Skeletal muscle tissue (tissue), 4 donors: ENCODE results near the gene RARS2. TPM values are rescaled to one million over a fixed set of nuclear protein-coding genes. Genes with fewer than 3 reads are reported as not detected.

Source experiments
- H3K27ac ChIP-seq: one replicate; pipeline ENCODE4 v1.7.0; 2013; ENCODE audit warnings: mild to moderate bottlenecking, low read depth, low read length, inconsistent platforms
- H3K27me3 ChIP-seq, 3 donors: one replicate each; pipeline ENCODE4 v1.7.0; 2013; ENCODE audit warnings: low read length in 3 of 3; ENCODE audit not compliant: control insufficient read depth in 3 of 3, insufficient read depth in 3 of 3
- H3K36me3 ChIP-seq, 3 donors: one replicate each; pipeline ENCODE4 v1.7.0; 2013; ENCODE audit warnings: low read length in 3 of 3; ENCODE audit not compliant: control insufficient read depth in 3 of 3, insufficient read depth in 3 of 3
- H3K4me1 ChIP-seq, 3 donors: one replicate each; pipeline ENCODE4 v1.7.0; 2013; ENCODE audit warnings: low read length in 3 of 3, mild to moderate bottlenecking in 3 of 3; ENCODE audit not compliant: control insufficient read depth in 3 of 3, insufficient read depth in 3 of 3
- H3K4me3 ChIP-seq, 3 donors: one replicate each; pipeline ENCODE4 v1.7.0; 2013; ENCODE audit warnings: low read length in 3 of 3
- H3K9ac ChIP-seq, 3 donors: one replicate each; pipeline ENCODE4 v1.7.0; 2013; ENCODE audit warnings: low read length in 3 of 3, mild to moderate bottlenecking in 3 of 3, moderate library complexity in 2 of 3, low read depth in 1 of 3
- H3K9me3 ChIP-seq, 3 donors: one replicate each; pipeline ENCODE4 v1.7.0; 2013; ENCODE audit warnings: low read length in 3 of 3; ENCODE audit not compliant: control insufficient read depth in 3 of 3
- total RNA-seq: library from RNA; depleted of rRNA; stranded (reverse); fragments of >200 nt; gene quantifications from one replicate; pipeline ENCODE4 v1.2.3, GENCODE V29; 2014
- donor health status: Osteomylitis.

Gene RARS2
- total RNA-seq, 1 donor from 2014 or later: 31.8 TPM

DNA sequence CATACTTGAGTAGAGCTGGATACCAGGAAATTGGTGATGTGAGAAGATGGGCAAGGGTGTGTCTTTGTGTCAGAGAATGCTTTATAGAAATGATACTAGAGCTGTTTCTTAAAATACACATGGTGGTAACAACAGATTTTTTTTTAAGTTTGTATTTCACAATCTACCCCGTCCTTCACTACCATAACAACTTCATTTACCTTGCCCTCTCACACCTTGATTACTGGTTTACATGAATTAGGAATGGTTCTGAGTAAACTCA is 45.4 kb downstream of the RARS2 start:
- H3K9ac ChIP-seq: no peak overlapping the region
- H3K27me3 ChIP-seq: no peaks in the 10 kb centered on the region
- H3K27ac ChIP-seq: no peak overlapping the region
- no peaks in the 10 kb centered on the region for H3K4me1 ChIP-seq
- H3K9me3 ChIP-seq: no peaks in the 10 kb centered on the region
- H3K36me3 ChIP-seq: peaks cover 5 to 20% (median 6%) of the 10 kb centered on the region in 3 donors
- no peak overlapping the region for H3K4me3 ChIP-seq

DNA sequence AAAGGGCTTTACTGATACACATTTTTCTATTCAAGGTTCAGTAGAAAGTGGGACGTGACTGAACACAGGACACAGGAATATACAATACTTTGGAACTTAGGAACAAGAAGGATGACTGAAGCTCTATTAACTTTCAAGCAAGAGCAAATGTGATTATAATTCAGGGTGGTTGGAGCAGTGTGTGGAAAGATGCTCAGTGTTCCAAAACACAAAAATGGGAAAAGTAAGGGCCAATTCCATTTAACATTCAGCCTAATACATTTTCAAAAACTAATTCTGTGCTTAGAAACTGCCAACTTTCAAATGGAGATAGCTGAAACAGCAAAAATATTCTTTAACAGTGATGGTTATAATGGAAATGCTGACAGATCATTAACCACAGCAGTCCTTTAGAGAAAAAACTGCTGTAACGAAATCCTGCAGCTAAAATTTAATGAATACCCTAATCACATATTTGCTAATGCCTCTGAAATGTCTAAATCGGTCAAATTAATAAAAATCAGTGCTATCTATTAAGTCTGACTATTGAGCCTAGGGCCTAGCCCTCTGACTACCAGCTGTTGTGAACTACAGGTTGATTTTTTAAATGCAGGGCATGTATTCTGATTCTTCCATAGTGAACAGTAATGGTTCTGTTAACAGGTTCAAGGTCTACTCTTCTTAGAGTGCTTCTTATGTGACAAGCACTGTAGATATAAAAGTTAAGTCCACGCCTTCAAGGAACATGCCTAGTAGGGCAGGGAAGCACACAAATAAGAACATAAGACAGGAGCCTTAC is 45.9 kb downstream of the RARS2 start:
- Histone ChIP-seq H3K27ac (no peak overlapping the region), H3K4me1 (no peaks in the 10 kb centered on the region), H3K27me3 (no peaks in the 10 kb centered on the region), H3K9me3 (no peaks in the 10 kb centered on the region), H3K36me3 (peaks cover 5 to 20% (median 10%) of the 10 kb centered on the region in 3 donors), H3K9ac (no peak overlapping the region), H3K4me3 (no peak overlapping the region)

DNA sequence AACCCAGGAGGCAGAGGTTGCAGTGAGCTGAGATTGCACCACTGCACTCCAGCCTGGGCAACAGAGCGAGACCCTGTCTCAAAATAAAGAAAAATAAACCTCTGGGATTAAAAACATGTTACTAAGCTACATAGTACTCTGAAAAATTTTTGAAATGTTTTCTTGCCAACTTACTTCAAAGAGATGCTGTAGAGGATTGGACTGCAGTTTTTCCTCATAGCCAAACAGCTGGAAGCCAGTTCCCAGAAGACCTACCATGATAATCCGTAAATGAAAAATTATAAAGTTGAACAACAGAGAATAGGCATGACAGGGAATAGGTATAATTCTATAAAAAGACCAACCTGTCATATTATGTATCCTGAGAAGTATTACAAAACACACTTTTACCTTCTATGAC is 48.0 kb downstream of the RARS2 start:
- H3K4me1 ChIP-seq: no peaks in the 10 kb centered on the region
- no peaks in the 10 kb centered on the region for H3K27me3 ChIP-seq
- H3K27ac ChIP-seq: no peak overlapping the region
- H3K36me3 ChIP-seq: peaks cover 5 to 20% (median 10%) of the 10 kb centered on the region in 3 donors
- no peak overlapping the region for H3K4me3 ChIP-seq
- H3K9ac ChIP-seq: no peak overlapping the region
- H3K9me3 ChIP-seq: no peaks in the 10 kb centered on the region

- Histone ChIP-seq H3K27me3 (no peaks in the 10 kb centered on the region), H3K9me3 (no peaks in the 10 kb centered on the region), H3K9ac (no peak overlapping the region), H3K4me1 (no peaks in the 10 kb centered on the region), H3K27ac (no peak overlapping the region), H3K4me3 (no peak overlapping the region), H3K36me3 (peaks cover 5 to 17% (median 10%) of the 10 kb centered on the region in 3 donors)
Observed at GRCh38 chr6:87541041-87541440, 48.7 kb downstream of the RARS2 start.

GRCh38 chr6:87540539-87540938 is 49.2 kb downstream of the RARS2 start:
- Histone ChIP-seq H3K36me3 (peaks cover 5 to 15% (median 10%) of the 10 kb centered on the region in 3 donors), H3K4me1 (no peaks in the 10 kb centered on the region), H3K4me3 (no peak overlapping the region), H3K27ac (no peak overlapping the region), H3K9me3 (no peaks in the 10 kb centered on the region), H3K9ac (no peak overlapping the region), H3K27me3 (no peaks in the 10 kb centered on the region)

DNA sequence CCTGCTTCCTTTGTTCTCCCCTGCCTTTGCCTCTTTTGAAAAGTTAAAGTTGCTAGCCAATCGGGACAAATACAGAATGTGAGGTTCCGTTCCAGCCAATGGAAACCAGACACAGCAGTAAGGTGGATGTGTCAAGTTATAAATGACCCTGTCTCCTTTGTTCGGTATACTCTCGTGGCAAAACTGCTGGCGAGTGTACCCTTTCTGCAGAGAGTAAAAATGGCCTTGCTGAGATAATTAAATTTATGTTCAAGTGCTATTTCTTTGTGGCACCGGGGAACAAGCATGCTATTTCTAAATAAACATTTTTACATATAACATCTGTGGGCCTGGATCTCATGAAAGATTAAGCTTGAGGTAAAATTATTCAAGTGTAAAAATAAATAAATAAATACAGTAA is 50.2 kb downstream of the RARS2 start:
- H3K4me3 ChIP-seq: no peak overlapping the region
- H3K36me3 ChIP-seq: peaks cover 3 to 9% (median 7%) of the 10 kb centered on the region in 3 donors
- no peak overlapping the region for H3K9ac ChIP-seq
- no peaks in the 10 kb centered on the region for H3K27me3 ChIP-seq
- no peaks in the 10 kb centered on the region for H3K9me3 ChIP-seq
- no peak overlapping the region for H3K27ac ChIP-seq
- H3K4me1 ChIP-seq: no peaks in the 10 kb centered on the region

- no peak overlapping the region for H3K27ac ChIP-seq
- peaks cover 3 to 13% (median 9%) of the 10 kb centered on the region in 3 donors for H3K36me3 ChIP-seq
- no peaks in the 10 kb centered on the region for H3K27me3 ChIP-seq
- no peaks in the 10 kb centered on the region for H3K4me1 ChIP-seq
- H3K4me3 ChIP-seq: no peak overlapping the region
- H3K9ac ChIP-seq: no peak overlapping the region
- H3K9me3 ChIP-seq: no peaks in the 10 kb centered on the region
Observed at GRCh38 chr6:87538510-87539260, 51.1 kb downstream of the RARS2 start.

DNA sequence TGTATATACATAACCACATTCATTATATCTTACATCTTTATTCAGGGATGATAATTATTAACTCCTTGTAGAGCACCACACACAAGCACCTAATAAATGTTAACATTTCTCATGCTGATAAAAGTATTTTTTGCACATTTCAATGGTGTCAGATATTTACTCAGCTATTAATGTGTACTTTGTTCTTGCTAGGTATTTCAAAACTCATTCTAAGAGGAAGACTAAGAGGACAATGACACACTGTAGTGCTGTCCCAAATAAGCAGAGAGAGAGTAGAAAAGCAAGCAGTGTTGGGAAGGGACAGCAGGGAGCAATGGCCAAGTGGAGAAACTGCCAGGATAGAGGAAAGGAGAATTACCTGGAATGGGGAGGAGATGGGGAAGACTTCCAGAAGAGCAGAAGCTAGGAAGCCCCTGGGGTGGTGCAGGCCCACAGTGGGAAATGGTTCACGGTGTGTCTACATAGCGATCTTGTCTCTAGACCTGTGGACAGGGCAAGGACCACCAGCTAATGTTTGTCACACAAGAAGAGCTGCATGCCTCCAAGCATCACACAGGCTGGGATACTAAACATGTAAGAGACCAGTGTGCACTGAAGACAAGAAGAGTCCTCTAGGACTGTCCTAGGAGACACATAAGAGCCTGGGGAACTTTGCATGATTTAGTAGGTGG is 55.3 kb downstream of the RARS2 start:
- H3K27me3 ChIP-seq: no peaks in the 10 kb centered on the region
- H3K27ac ChIP-seq: no peak overlapping the region
- H3K4me1 ChIP-seq: no peaks in the 10 kb centered on the region
- H3K36me3 ChIP-seq: peaks cover 5 to 27% (median 14%) of the 10 kb centered on the region in 3 donors
- no peak overlapping the region for H3K4me3 ChIP-seq
- H3K9me3 ChIP-seq: no peaks in the 10 kb centered on the region
- H3K9ac ChIP-seq: no peak overlapping the region

DNA sequence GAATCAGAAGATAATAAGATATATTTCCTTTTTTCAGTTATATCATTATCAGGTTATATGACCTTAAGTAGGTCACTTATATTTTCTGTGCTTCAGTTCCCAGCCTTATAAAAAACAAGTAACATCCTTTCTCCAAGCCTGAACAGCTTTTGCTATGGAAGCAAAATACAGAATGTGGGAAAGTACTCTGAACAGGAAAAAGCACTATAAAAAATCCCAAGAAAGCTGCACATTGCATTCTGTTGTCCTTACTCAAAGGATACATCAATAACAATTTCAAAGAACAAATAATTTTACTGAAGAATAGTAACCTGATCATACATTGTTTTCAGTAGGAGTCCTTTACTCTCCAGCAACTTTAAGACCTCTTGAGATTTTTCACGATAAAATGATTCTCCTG is 60.6 kb downstream of the RARS2 start:
- H3K27me3 ChIP-seq: no peaks in the 10 kb centered on the region
- no peak overlapping the region for H3K4me3 ChIP-seq
- no peaks in the 10 kb centered on the region for H3K9me3 ChIP-seq
- peaks cover 5 to 16% (median 13%) of the 10 kb centered on the region in 3 donors for H3K36me3 ChIP-seq
- H3K27ac ChIP-seq: no peak overlapping the region
- no peaks in the 10 kb centered on the region for H3K4me1 ChIP-seq
- H3K9ac ChIP-seq: no peak overlapping the region

DNA sequence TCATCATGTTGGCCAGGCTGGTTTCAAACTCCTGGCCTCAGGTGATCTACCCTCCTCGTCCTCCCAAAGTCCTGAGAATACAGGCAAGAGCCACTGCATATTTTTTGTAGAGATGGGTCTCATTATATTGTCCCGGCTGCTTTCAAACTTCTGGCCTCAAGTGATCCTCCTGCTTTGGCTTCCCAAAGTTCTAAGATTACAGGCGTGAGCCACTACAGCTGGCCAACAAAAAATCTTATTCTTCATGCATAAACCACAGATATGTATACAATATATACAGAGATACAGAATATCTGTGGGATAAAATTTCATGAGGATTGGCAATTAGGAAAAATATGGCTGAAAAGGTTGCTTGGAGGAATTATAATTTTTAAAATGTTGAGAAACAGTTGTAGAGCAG is 67.1 kb downstream of the RARS2 start:
- no peak overlapping the region for H3K9ac ChIP-seq
- no peaks in the 10 kb centered on the region for H3K4me1 ChIP-seq
- peaks cover 11 to 27% (median 26%) of the 10 kb centered on the region in 3 donors for H3K36me3 ChIP-seq
- no peak overlapping the region for H3K4me3 ChIP-seq
- H3K27ac ChIP-seq: no peak overlapping the region
- H3K9me3 ChIP-seq: no peaks in the 10 kb centered on the region
- no peaks in the 10 kb centered on the region for H3K27me3 ChIP-seq
